ENCODE results near the gene CACFD1. TPM values are rescaled to one million over a fixed set of nuclear protein-coding genes. Genes with fewer than 3 reads are reported as not detected.

The CACFD1 gene
- total RNA-seq, 4 donors from 2014 or later = 7.0 to 28.3 (median 10.1) TPM

DNA sequence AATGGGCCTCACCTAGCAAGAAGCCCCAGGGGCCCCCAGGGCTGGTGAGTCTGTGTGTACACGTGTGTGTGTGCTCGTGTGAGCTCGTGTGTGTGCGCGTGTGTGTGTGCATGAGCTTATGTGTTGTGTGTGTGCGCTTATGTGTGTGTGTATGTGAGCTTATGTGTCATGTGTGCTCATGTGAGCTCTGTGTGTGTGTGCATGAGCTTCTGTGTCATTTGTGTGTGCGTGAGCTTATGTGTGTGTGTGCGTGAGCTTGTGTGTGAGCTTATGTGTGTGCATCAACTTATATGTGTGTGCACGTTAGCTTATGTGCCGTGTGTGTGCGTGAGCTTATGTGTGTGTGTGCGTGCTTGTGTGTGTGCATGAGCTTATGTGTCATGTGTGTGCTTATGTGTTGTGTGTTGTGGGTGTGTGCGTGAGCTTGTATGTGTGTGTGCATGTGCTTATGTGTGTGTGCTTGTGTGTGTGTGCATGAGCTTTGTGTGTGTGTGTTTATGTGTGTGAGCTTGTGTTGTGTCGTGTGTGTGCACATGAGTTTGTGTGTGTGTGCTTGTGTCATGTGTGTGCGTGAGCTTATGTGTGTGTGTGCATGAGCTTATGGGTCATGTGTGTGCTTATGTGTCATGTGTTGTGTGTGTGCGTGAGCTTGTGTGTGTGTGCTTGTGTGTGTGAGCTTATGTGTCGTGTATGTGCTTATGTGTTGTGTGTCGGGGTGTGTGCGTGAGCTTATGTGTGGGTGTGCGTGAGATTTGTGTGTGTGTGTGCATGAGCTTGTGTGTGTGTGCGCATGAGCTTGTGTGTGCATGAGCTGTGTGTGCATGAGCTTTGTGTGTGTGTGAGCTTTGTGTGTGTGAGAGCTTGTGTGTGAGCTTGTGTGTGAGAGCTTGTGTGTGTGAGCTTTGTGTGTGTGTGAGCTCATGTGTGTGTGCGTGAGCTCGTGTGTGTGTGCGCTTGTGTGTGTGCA lies 35.8 kb downstream of the CACFD1 start:
- no peak overlapping the region for H3K27ac ChIP-seq
- in situ Hi-C loops (cut with MboI; ENCODE audit: low sequenced_read_pairs in 4 of 4) (loop anchor here in 1 of 4 donors (25.0 kb wide), 1 partner anchor 308 kb away; no protein-coding TSS in a partner anchor), intact Hi-C loops (cut with DNase I; ENCODE audit: low total_unique reads) (no loop called here)
- no peaks in the 10 kb centered on the region for H3K36me3 ChIP-seq
- no peak for DNase-seq
- no peak overlapping the region for H3K4me3 ChIP-seq
- no peak for ATAC-seq
- no peak for TF ChIP-seq POLR2A (IDR thresholded peaks at IDR 0.05)
- TF ChIP-seq, protein P1, sequence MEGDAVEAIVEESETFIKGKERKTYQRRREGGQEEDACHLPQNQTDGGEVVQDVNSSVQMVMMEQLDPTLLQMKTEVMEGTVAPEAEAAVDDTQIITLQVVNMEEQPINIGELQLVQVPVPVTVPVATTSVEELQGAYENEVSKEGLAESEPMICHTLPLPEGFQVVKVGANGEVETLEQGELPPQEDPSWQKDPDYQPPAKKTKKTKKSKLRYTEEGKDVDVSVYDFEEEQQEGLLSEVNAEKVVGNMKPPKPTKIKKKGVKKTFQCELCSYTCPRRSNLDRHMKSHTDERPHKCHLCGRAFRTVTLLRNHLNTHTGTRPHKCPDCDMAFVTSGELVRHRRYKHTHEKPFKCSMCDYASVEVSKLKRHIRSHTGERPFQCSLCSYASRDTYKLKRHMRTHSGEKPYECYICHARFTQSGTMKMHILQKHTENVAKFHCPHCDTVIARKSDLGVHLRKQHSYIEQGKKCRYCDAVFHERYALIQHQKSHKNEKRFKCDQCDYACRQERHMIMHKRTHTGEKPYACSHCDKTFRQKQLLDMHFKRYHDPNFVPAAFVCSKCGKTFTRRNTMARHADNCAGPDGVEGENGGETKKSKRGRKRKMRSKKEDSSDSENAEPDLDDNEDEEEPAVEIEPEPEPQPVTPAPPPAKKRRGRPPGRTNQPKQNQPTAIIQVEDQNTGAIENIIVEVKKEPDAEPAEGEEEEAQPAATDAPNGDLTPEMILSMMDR (IDR thresholded peaks at IDR 0.05 in 4 of 5, conservative IDR thresholded peaks at IDR 0.05 in 1 of 5) = no peak
- peaks cover 14 to 19% of the 10 kb centered on the region in 2 donors for H3K4me1 ChIP-seq
- H3K9me3 ChIP-seq = no peaks in the 10 kb centered on the region
- H3K27me3 ChIP-seq = peaks cover 0 to 7% (median 2%) of the 10 kb centered on the region in 3 donors

GRCh38 chr9:133496861-133497842 lies 37.4 kb downstream of the CACFD1 start:
- Histone ChIP-seq H3K27ac (no peak overlapping the region), H3K4me1 (peaks cover 8 to 9% of the 10 kb centered on the region in 2 donors), H3K9me3 (peaks cover 0 to 5% (median under 1%) of the 10 kb centered on the region in 3 donors), H3K27me3 (peaks cover 0 to 7% (median 2%) of the 10 kb centered on the region in 3 donors), H3K4me3 (no peak overlapping the region), H3K36me3 (no peaks in the 10 kb centered on the region)
- ATAC-seq = no peak
- no peak for TF ChIP-seq POLR2A (IDR thresholded peaks at IDR 0.05)
- TF ChIP-seq, protein P1 (IDR thresholded peaks at IDR 0.05 in 4 of 5, conservative IDR thresholded peaks at IDR 0.05 in 1 of 5) = no peak
- DNase-seq = no peak
- intact Hi-C loops (cut with DNase I; ENCODE audit: low total_unique reads) (no loop called here), in situ Hi-C loops (cut with MboI; ENCODE audit: low sequenced_read_pairs in 4 of 4) (loop anchor here in 1 of 4 donors (25.0 kb wide), 1 partner anchor 310 kb away; no protein-coding TSS in a partner anchor)

DNA sequence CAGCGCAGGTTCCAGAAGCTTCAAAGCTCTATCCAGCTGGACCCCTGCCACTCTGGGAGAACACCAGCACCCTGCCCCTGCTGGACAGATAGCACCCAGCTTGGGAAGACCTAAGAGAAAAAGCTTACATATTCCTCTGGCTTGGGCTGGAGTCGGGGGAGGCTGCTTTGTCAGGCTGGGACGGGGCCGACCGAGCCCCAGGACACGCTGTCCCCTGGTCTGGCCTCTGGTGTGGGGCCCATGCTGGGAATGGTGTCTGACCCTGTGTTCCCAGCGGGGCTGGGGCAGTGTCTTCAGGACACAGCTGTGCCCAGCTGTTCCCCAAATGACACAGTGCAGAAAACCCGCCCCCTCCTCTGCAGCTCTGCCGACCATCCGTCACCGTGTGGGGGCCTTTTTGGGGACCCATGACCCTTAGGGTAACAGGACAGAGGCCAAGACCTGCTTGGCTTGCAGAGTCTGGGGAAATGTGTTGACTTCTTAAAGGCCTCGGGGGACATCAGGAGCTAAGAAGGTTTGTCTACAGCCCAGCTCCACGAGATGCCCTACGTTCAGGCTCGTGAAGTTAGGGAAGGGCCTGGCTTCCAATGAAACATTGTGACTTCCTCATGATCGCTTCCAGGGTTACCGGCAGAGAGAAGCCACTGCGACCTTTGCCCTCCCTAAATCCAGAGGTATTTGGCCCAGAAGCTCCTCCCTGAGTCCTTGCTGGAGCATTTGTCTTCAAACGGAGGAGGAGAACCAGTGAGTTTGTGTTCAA lies 39.5 kb downstream of the CACFD1 start:
- DNase-seq (no peak), ATAC-seq (peak in 1 of 2 donors; percentile 54)
- Histone ChIP-seq H3K4me1 (no peaks in the 10 kb centered on the region), H3K9me3 (peaks cover 0 to 6% (median 3%) of the 10 kb centered on the region in 3 donors), H3K27me3 (peaks cover 0 to 7% (median 2%) of the 10 kb centered on the region in 3 donors), H3K4me3 (no peak overlapping the region), H3K27ac (peak overlapping the region in 1 of 4 donors; percentile 41), H3K36me3 (no peaks in the 10 kb centered on the region)
- in situ Hi-C loops (cut with MboI; ENCODE audit: low sequenced_read_pairs in 4 of 4) (loop anchor here in 1 of 4 donors (25.0 kb wide), 1 partner anchor 312 kb away; no protein-coding TSS in a partner anchor), intact Hi-C loops (cut with DNase I; ENCODE audit: low total_unique reads) (no loop called here)
- TF ChIP-seq, protein P1 (IDR thresholded peaks at IDR 0.05 in 4 of 5, conservative IDR thresholded peaks at IDR 0.05 in 1 of 5) = no peak
- TF ChIP-seq POLR2A (IDR thresholded peaks at IDR 0.05) = no peak

DNA sequence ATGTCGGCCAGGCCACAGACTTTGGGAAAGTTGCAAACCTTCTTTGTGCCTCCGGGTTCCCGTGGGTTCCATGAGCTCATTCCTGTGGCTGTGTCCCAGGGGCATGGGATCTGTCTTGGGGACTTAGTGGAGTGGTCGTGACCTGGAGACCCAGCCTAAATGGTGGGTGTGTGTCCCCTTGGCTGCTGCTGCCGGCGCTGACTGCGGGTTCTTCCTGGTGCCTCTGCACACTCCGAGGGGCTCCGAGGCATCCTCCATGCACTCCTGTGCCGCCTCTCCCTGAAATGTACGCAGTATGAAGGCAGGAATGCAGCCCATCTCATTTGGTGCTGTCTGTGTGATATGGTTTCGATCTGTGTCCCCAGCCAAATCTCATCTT lies 40.1 kb downstream of the CACFD1 start:
- Histone ChIP-seq H3K27me3 (peaks cover 0 to 7% (median 2%) of the 10 kb centered on the region in 3 donors), H3K4me3 (no peak overlapping the region), H3K4me1 (no peaks in the 10 kb centered on the region), H3K9me3 (peaks cover 0 to 6% (median 3%) of the 10 kb centered on the region in 3 donors), H3K36me3 (no peaks in the 10 kb centered on the region), H3K27ac (peak overlapping the region in 1 of 4 donors; percentile 41)
- intact Hi-C loops (cut with DNase I; ENCODE audit: low total_unique reads) = no loop called here
- no peak for ATAC-seq
- no peak for DNase-seq
- in situ Hi-C loops (cut with MboI; ENCODE audit: low sequenced_read_pairs in 4 of 4) = loop anchor here in 1 of 4 donors (25.0 kb wide), 1 partner anchor 313 kb away; no protein-coding TSS in a partner anchor
- TF ChIP-seq, protein P1 (IDR thresholded peaks at IDR 0.05 in 4 of 5, conservative IDR thresholded peaks at IDR 0.05 in 1 of 5) = no peak
- TF ChIP-seq POLR2A (IDR thresholded peaks at IDR 0.05) = no peak
